DOHH2 (cell line): ENCODE measurements around the gene KAT8.

Experiments
- CTCF ChIP-seq: fragments of 200-600 bp; sonication (generic); IDR thresholded peaks from one replicate; pipeline ENCODE4 v1.5.1; 2014; ENCODE audit warnings: antibody characterized with exemption, mild to moderate bottlenecking, low read depth, low read length; ENCODE audit not compliant: poor library complexity, severe bottlenecking
- EZH2phosphoT487 ChIP-seq: fragments of 200-600 bp; sonication (generic); IDR thresholded peaks from 2 replicates; pipeline ENCODE4 v1.6.1; 2017; ENCODE audit warnings: borderline replicate concordance, mild to moderate bottlenecking, antibody characterized with exemption, low read length, moderate library complexity, mixed read lengths

DNA sequence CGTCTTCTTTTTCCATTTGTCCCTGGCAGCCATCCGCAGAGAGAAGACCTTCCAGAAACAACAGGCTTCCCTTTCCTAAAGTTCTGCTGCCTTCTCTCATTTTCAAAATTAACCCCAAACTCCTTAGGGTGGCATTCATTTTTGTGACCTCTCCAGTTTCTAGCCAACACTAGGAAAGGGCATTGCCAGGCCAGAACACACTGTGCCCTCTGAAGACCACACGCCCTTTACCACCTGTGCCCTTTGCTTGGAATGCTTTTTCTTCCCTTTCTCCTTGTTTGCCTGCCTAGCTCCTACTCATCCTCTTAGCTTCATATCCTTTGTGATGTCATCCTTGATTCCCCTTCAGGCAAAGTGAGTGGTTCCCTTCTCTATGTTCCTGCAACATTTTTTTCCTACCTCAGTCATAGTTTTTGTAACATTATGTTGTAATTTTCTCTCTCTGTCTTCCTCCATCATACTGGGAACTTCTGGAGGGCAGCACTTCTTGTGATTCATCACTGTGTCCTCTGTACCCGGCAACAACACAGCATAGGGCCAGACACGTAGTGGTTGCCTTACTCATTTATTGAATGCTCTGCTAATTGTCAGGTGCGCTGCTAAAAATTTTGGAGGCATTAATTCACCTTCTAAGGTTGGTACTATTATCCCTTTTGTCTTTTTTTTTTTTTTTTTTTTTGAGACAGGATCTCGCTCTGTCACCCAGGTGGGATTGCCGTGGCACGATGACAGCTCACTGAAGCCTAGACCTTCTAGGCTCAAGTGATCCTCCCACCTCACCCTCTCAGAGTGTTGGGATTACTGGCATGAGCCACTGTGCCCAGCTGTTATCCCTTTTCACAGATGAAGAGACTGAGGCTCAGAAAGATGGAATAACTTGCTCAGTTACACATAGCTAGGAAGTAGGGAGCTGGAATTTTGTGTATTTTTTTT is 1.0 kb downstream of the KAT8 start:
- no peak for TF ChIP-seq CTCF
- TF ChIP-seq EZH2phosphoT487, result no peak
